Medulla oblongata (tissue), 1 donor: Measurements from ENCODE around the gene LRP4.

Experiments used
- DNase-seq: peaks from one replicate; pipeline ENCODE4 v3.0.0-alpha.2; 2015; ENCODE audit errors: extremely low spot score

Gene LRP4

GRCh38 chr11:46849631-46850030 is 68.7 kb downstream of the LRP4 start:
- DNase-seq: no peak

DNA sequence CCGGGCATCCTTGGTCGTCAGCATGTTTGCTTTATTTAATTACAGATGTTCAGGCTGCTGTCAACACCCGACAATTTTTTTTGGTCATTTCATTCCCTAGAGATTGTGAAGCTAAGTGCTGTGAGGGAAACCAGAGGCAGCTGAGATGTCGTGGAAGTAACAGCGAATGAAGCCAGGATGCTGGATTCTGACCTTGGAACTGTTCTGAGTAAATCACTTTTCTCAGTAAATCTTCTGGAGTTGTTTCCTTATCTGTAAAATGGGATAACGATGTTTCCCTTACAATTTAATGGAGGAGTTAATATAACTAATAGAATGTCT is 71.9 kb downstream of the LRP4 start:
- no peak for DNase-seq

DNA sequence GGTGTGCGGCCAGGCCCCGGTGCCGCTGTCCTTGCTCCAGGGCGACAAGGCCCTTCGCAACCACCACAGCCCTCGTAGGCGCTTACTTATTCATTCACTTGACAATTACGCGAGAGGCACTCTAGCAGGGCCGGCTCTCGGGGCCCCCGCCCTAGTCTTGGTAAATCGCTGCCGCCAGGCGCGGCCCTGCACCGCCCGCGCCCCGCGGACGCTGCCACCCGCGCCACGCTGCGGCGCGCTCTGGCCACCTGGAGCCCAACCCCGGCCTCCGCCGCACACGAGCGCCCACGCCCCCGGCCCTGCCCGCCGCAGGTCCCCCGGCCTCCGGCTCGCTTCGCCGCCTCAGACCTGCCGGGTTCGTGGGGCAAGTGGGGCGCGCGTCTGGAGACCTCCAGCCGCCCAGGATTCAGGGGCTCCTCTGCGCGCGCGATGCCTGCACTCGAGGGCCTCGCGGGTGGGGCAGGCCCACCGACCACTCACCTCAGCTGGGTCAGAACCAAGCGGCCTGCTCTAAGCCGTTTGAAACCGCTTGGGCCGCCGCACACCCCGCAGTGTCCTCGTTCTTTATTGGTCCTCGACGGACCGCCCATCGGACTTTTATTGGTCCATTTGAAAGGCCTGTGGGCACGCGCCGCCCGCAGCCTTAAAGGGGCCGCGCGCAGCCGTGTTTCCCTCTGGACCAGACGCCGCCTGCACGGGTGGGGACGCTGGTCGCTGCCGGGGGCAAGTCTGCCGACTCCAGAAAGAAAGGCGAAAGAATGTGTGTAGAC is 72.4 kb downstream of the LRP4 start, which contains the start of gene CKAP5:
CKAP5 (minus strand) TSS at position 541 of the 770 bp plus-strand sequence. CDS start 25,049 bp downstream, outside the sequence.
- DNase-seq: peak; percentile 94

DNA sequence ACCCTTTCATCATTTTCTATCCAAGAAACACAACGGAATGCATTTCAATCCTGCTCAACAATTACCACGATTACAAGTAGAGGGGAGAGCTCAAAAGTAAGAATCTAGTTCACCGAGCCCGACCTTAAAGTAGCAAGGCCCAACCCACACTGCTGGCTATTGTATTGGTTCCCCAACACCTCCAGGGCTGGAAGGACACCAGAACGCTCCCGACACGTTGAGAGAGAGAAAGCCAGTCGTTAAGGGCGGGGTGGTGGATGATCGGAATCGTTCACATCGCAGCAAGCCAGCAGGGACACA is 73.0 kb downstream of the LRP4 start:
- DNase-seq: peak; percentile 12

GRCh38 chr11:46840116-46840515 is 78.2 kb downstream of the LRP4 start:
- DNase-seq: no peak

DNA sequence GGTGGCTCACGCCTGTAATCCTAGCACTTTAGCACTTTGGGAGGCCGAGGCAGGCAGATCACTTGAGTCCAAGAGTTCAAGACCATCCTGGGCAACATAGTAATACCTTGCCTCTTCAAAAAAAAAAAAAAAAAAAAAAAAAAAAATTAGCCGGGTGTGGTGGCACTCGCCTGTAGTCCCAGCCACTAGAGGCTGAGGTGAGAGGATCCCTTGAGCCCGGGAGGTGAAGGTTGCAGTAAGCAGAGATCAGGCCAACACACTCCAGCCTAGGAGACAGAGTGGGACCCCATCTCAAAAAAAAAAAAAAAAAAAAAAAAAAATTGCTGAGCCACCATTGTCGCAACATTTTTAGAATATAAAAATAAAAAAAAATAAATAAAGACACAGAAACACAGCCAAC is 79.8 kb downstream of the LRP4 start:
- DNase-seq: no peak

- no peak for DNase-seq
These were observed 80.5 kb downstream of the LRP4 start for GRCh38 chr11:46837860-46838259.

DNA sequence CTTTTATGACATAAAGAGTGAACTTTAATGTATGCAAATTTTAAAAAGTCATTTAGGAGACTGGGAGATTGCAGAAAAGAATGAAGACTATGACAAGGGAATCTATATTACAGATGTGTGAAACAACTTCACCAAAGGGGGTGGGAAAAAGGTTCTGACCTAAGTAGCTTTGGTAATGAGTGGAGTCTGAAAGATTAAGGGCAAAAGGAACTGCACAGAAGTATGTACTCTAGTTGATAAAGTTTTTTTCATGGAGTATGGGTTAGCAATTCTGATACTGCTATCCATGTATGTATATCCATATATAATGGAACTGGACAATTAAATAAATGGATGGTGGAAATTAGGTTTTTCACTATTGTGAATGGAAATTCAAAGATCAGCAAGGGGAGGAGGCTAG is 81.5 kb downstream of the LRP4 start:
- no peak for DNase-seq

DNA sequence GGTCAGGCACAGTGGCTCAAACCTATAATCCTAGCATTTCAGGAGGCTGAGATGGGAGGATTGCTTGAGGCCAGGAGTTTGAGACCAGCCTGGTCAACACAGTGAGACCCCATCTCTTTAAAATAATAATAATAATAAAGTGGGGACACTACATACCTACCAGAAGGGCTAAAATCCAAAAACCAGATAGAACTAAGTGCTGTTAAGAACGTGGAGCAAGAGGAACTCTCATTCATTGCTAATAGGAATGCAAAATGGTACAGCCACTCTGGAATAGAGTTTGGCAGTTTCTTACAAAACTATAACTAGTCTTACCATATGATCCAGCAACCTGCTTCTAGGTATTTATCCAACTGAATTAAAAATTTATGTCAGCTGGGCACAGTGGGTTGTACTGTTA is 81.9 kb downstream of the LRP4 start:
- no peak for DNase-seq

DNA sequence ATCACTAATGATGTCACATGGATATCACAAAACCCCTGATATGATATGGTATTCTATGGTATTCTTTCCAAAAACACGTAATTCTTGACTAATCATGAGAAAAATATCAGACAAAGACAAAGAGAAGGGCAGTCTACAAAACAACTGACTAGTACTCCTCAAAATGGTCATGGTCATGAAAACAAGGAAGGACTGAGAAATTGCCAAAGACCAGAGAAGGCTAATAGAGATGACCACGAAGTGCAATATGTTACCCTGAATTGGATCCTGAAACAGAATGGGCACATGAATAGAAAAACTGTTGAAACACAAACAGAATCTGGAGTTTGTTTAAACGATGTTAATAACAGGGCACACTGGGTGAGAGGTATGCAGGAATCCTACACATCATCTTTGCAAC is 82.5 kb downstream of the LRP4 start:
- DNase-seq: no peak

DNA sequence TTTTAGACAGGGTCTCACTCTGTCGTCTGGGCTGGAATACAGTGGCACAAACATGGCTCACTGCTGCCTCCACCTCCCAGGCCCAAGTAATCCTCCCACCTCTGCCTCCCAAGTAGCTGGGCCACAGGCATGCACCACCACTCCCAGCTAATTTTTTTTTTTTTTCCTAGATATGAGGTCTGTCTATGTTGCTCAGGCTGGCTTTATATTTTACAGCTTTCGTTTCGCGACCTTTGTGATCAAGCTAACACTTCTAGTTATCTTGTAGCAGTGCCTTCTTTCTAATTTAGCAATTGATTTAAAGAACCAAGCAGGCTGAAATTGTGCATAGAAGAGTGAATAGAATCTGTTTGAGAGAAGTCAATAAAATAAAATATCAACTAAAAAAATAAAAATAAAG is 83.5 kb downstream of the LRP4 start:
- no peak for DNase-seq

DNA sequence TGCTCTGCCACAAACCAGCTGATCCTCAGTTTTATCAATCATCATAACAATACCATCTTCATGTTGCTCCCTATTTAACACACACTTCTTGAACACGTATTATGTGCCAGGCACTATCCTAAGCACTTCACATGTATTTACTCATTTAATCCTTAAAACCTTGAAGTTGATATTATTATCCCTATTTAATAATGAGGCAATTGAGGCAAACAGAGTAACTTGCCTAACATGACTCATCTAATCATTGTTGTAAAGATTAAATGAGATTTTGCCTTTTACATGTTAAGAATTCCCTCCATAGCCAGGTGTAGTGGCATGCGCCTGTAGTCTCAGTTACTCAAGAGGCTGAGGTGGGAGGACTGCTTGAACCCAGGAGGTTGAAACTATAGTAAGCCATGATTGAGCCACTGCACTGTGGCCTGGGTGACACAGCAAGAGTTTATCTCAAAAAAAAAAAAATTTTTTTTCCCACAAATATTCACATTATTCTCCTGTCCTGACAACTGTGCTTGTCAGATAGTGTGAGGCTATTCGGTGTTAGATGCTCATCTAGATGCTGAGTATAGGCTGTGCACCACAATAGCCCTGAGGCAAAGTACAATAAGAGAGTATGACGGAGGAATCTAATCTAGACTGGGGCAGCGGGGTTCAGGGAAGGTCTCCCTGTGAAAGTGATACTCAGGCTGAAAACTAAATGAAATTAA is 85.7 kb downstream of the LRP4 start:
- DNase-seq: no peak

DNA sequence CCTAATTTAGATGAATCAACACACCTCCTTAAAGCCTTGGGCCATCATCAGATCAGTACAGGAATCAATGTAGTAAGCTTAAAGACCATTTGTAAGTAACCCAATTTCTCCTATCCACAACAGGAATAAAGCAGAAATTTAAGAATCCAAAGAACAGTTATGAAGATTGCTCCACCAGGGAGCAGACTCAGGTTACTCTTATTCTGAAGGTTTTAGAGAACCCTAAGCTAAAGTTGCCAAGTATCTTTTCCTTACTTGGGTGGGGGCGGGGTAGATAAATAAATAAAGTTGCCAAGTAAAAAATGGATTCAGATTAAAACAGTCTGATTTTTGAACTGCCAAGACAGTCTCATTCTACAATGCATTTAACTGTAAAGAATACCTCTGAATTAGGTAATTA is 90.4 kb downstream of the LRP4 start:
- DNase-seq: no peak

- peak; percentile 86 for DNase-seq
These were observed 91.9 kb downstream of the LRP4 start for GRCh38 chr11:46826310-46827044.

DNA sequence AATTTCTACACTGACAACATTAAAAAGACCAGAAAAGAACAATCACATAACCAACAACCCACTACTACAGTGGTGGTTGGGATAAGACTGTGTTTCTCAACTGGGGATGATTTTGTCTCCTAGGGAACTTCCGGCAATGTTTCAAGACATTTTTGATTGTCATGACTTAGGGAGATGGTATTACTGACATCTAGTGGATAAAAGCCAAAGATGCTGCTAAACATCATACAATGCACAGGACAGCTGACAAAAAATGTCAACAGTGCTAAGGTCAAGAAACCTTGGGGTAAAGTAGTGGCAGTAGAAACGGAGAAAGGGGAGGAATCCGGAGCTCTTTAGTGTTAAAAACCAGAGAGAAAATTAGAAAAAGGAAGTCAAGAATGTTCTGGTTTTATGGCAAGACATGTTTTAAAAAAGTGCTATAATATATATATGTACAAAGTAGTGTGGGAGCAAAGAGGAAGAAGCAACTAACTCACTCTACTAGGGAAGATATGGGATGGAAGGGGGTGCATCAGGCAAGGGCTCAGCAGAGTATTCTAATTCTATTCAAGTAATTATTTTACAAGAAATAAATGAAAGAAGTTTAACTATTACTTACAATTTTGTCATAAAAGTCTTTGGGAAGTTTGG is 109.4 kb downstream of the LRP4 start:
- peak; percentile 15 for DNase-seq
